Astrocyte of the cerebellum (primary cell): ENCODE data around the gene OR13J1.
A peak's percentile ranks its signal among the peaks of the same experiment; 100 is the strongest.
"Not testable (repeated sequence)": the region's sequence is repeated elsewhere in the genome, so short reads cannot be mapped to it uniquely, and the experiment has no call there.

Experiments
- DNase-seq: peaks from one replicate; pipeline ENCODE4 v3.0.0-alpha.2; 2011; ENCODE audit warnings: low read depth
- H3K4me3 ChIP-seq: 2 replicates; pipeline ENCODE4 v1.5.1; 2011; ENCODE audit warnings: mild to moderate bottlenecking, low read depth, low read length, moderate library complexity
- CTCF ChIP-seq: IDR thresholded peaks from 2 replicates; pipeline ENCODE4 v1.5.1; 2012; ENCODE audit warnings: low read length, low read depth, moderate library complexity, mild to moderate bottlenecking; ENCODE audit errors: missing control alignments
- in situ Hi-C: cut with HindIII; loops from 2 replicates; pipeline ENCODE4 v1.10.0; 2017; ENCODE audit warnings: low sequenced_read_pairs

The OR13J1 gene

GRCh38 chr9:35904338-35904737 lies 34.1 kb upstream of the OR13J1 start:
- TF ChIP-seq CTCF, result no peak
- H3K4me3 ChIP-seq, result no peak overlapping the region
- no peak for DNase-seq
- in situ Hi-C loops, result loop anchor here (10.0 kb wide), 1 partner anchor 120 kb away; no protein-coding TSS in a partner anchor

GRCh38 chr9:35903049-35903448 lies 32.8 kb upstream of the OR13J1 start:
- in situ Hi-C loops, result loop anchor here (10.0 kb wide), 1 partner anchor 122 kb away; no protein-coding TSS in a partner anchor
- peak; percentile 47 for TF ChIP-seq CTCF
- DNase-seq, result no peak
- H3K4me3 ChIP-seq, result no peak overlapping the region

GRCh38 chr9:35899021-35899420 lies 28.8 kb upstream of the OR13J1 start:
- no peak for DNase-seq
- TF ChIP-seq CTCF, result no peak
- in situ Hi-C loops, result loop anchor here (25.0 kb wide), 1 partner anchor 137 kb away; the partner anchor contains the start of gene MSMP
- no peak overlapping the region for H3K4me3 ChIP-seq

GRCh38 chr9:35898337-35898736 lies 28.1 kb upstream of the OR13J1 start:
- no peak for TF ChIP-seq CTCF
- no peak for DNase-seq
- H3K4me3 ChIP-seq, result no peak overlapping the region
- in situ Hi-C loops, result loop anchor here (25.0 kb wide), 1 partner anchor 136 kb away; the partner anchor contains the start of gene MSMP

- not testable (repeated sequence) for H3K4me3 ChIP-seq, DNase-seq
- in situ Hi-C loops, result loop anchor here (25.0 kb wide), 1 partner anchor 135 kb away; the partner anchor contains the start of gene MSMP
These were observed 27.3 kb upstream of the OR13J1 start for GRCh38 chr9:35897376-35898099.

- H3K4me3 ChIP-seq, result no peak overlapping the region
- no peak for DNase-seq
- in situ Hi-C loops, result loop anchor here (25.0 kb wide), 1 partner anchor 134 kb away; the partner anchor contains the start of gene MSMP
- no peak for TF ChIP-seq CTCF
These were observed 26.4 kb upstream of the OR13J1 start for GRCh38 chr9:35896570-35896969.

GRCh38 chr9:35892051-35892450 lies 21.9 kb upstream of the OR13J1 start:
- no peak for DNase-seq
- H3K4me3 ChIP-seq, result no peak overlapping the region
- TF ChIP-seq CTCF, result no peak
- in situ Hi-C loops, result loop anchor here (25.0 kb wide), 1 partner anchor 130 kb away; the partner anchor contains the start of gene MSMP
